Transverse colon (tissue), 4 donors: ENCODE results near the gene MRPL10.

Experiments used
- EP300 ChIP-seq: sonication (generic); formaldehyde crosslinking; IDR thresholded peaks from one replicate; pipeline ENCODE4 v1.6.1; 2017; ENCODE audit warnings: antibody characterized with exemption, low read depth
- POLR2AphosphoS5 ChIP-seq, 3 donors: sonication (generic); formaldehyde crosslinking; IDR thresholded peaks; one replicate each; pipeline ENCODE4 v1.6.1; 2016; ENCODE audit warnings: antibody characterized with exemption in 3 of 3
- TF ChIP-seq, protein P1 (sequence below), 5 experiments: fragments of 200-600 bp in 3 of 5; fragments of 450-650 bp in 2 of 5; sonication (generic) in 3 of 5; IDR thresholded peaks; 1 replicate in 2 of 5; 2 replicates in 3 of 5; pipeline ENCODE4 v1.5.1; 2016 to 2017; ENCODE audit warnings: antibody characterized with exemption in 5 of 5, inconsistent platforms in 3 of 5, mild to moderate bottlenecking in 2 of 5, moderate library complexity in 1 of 5

DNA sequence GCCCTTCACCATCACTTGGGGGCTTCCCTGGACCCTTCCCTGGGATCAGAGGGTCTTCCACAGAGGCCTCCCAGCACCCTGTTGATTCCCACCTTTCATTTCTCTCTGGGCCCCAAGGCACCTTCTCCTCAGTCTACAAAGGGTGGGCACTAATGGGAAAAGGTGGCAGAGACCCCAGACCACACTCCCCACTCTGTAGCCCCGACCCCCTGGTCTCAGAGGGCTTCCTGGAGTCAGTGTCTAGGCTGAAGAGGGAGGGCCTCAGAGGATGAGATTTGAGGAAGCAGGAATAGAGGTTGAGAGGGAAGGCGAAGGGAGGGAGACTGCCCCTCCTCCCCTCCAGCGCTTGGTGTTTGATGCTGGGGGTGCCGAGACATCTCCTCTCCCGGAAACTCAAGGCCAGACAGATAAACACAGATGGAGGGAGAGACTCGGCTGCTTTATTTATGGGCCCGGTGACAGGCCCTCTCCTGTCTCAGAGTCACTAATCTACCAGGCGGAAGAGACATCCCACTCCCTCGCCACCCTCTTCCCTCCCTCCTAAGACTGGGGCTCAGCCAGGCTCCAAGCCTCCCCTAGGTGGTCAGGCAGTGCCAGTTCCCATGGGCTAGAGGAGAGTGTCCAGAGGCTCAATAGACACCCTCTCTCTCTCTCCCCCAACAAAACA, 46.2 kb upstream of the MRPL10 start:
- TF ChIP-seq, protein P1, sequence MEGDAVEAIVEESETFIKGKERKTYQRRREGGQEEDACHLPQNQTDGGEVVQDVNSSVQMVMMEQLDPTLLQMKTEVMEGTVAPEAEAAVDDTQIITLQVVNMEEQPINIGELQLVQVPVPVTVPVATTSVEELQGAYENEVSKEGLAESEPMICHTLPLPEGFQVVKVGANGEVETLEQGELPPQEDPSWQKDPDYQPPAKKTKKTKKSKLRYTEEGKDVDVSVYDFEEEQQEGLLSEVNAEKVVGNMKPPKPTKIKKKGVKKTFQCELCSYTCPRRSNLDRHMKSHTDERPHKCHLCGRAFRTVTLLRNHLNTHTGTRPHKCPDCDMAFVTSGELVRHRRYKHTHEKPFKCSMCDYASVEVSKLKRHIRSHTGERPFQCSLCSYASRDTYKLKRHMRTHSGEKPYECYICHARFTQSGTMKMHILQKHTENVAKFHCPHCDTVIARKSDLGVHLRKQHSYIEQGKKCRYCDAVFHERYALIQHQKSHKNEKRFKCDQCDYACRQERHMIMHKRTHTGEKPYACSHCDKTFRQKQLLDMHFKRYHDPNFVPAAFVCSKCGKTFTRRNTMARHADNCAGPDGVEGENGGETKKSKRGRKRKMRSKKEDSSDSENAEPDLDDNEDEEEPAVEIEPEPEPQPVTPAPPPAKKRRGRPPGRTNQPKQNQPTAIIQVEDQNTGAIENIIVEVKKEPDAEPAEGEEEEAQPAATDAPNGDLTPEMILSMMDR (IDR thresholded peaks at IDR 0.05) = no peak
- TF ChIP-seq POLR2AphosphoS5 (IDR thresholded peaks at IDR 0.05) = no peak
- TF ChIP-seq EP300 = no peak
